GM19372 (cell line): ENCODE measurements around the gene ZNF750.

Experiments
- ATAC-seq: cut with Tn5 transposase; IDR thresholded peaks from one replicate; pipeline ENCODE4 v1.9.1; 2021; ENCODE audit warnings: mild to moderate bottlenecking, low read depth, moderate library complexity; ENCODE audit not compliant: unreplicated experiment

Gene ZNF750

DNA sequence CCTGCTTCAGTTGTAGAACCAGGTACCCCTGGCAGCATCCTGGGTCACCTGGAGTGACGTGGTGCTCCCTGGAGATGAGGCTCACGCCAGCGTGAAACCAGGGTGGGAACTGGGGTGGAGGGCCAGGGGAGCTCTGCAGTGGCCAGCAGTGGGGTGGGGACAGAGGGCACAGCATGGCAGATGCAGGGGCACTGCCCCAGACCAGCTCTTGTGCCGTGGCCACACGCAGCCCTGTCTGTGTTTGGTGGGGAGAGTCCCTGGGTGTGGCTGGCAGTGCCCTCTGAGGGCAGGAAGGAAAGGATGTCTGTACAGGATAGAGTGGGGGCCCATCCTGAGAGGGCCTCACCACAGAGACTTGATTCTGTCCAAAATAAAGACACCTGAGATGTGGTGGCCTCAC, 24.5 kb downstream of the ZNF750 start:
- ATAC-seq: no peak

- ATAC-seq: no peak
These were observed 25.0 kb downstream of the ZNF750 start for GRCh38 chr17:82814834-82815233.

DNA sequence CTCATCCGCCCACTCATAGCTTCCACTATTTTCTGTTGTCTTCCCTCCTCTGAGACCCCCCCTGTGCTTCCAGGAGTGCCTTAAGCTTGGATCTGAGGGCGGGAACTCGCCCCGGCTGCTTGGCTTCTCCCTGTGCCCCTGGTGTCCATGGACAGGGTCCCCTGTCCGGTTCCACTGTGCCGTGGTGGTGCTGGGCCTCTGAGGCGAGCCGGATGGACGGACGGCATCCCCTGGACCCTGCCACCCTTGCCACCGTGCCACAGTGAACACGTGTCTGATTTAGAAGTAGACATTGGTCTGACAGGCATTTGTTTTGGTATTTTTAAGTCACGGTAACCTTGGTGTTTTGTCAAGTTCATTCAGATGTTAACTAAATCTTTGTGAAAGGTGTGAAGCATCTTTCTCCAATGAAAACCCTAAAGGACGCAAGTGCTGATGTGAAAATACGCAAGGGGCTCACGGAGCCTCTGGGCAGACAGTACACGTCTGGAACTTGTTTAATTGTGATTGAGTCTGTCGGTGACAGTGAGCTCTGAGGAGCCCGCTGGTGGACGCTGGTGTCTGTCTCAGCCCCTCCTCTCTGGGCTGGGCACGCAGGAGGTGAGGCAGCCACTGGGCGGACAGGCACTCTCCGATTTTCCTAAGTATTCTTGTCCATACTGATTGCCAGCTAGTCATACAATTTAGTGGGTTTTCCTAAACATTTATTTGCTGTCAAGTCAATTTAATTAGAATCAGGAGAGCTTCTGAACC, 26.3 kb downstream of the ZNF750 start:
- ATAC-seq: no peak

GRCh38 chr17:82812601-82813000, 27.2 kb downstream of the ZNF750 start:
- no peak for ATAC-seq

DNA sequence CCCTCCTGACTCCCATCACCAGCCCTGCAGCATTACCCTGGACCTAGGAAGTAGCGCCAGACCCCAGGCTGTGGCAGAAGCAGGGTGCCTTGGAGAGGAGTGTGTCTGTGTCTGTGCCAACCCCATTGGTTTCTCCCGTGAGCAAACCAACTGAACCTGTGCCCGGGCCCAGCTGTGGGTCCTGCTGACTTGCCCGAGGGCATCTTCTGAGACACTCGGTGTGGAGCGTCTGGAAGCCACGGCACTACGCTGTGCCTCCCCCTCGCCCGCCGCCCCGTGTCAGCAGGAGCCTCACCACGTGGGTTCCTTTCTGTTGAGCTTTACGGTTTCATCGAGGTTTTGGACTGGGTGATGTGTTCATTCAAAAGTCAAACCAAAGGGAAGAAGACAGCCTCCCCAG, 27.8 kb downstream of the ZNF750 start:
- no peak for ATAC-seq

GRCh38 chr17:82810644-82811430, 29.0 kb downstream of the ZNF750 start:
- ATAC-seq: no peak

GRCh38 chr17:82808921-82809905, 30.6 kb downstream of the ZNF750 start:
- ATAC-seq: no peak

GRCh38 chr17:82808006-82808405, 31.8 kb downstream of the ZNF750 start:
- ATAC-seq: no peak

DNA sequence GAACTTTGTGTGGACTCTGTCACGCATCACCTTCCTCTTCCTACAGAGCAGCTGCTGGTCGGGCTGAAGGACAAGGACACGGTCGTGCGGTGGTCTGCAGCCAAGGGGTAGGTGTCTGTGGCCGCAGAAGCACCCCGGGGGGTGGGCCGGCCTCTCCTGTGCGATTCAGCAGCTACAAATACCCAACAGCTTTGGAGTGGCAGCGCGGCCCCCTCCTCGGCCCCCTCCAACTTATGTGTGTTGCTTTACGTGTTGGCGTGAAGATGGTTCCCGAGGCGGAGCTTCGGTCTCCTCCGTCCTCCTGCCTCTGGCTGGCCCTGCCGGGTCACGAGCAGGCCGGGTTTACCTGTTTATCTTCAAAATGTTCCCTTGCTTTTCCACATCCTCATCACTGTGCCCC, 32.3 kb downstream of the ZNF750 start:
- no peak for ATAC-seq

GRCh38 chr17:82807101-82807500, 32.7 kb downstream of the ZNF750 start:
- ATAC-seq: no peak

DNA sequence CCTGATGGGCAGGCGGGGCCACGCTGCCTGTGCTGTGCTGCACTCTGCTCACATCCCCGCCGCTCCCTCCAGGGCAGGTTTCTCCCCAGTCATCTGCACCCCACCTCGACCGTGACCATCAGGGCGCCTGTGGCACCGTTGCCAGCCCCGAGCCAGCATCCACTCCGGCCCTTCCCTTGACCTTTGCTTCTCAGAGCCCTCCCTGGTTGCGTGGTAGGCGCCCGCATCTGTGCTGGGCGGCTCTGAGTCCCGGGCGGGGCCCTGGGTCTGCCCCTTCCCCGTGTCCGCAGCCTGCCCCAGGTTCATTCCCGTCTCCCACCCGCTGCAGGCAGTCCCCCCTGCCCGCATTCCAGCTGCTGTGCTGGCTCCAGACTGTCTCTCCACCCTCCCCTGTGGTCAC, 33.2 kb downstream of the ZNF750 start:
- ATAC-seq: no peak

DNA sequence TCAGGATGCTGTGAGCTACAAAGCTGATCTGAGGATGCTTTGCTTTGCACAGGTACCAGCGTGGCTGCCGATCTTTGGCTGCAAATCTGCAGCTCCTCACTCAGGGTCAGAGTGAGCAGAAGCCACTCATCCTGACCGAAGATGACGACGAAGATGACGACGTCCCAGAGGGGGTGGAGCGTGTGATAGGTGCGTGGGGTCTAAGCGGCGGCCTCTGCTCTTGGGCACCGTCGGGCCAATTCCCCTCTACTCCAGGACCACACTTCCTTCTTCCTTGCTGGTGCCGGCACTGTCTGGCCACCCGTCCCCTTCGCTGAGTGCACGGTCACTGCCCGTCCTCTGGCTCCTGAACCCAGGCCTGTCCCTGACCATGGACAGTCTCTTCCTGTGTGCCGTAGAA, 34.0 kb downstream of the ZNF750 start:
- no peak for ATAC-seq

- no peak for ATAC-seq
These were observed 34.6 kb downstream of the ZNF750 start for GRCh38 chr17:82805254-82805653.

DNA sequence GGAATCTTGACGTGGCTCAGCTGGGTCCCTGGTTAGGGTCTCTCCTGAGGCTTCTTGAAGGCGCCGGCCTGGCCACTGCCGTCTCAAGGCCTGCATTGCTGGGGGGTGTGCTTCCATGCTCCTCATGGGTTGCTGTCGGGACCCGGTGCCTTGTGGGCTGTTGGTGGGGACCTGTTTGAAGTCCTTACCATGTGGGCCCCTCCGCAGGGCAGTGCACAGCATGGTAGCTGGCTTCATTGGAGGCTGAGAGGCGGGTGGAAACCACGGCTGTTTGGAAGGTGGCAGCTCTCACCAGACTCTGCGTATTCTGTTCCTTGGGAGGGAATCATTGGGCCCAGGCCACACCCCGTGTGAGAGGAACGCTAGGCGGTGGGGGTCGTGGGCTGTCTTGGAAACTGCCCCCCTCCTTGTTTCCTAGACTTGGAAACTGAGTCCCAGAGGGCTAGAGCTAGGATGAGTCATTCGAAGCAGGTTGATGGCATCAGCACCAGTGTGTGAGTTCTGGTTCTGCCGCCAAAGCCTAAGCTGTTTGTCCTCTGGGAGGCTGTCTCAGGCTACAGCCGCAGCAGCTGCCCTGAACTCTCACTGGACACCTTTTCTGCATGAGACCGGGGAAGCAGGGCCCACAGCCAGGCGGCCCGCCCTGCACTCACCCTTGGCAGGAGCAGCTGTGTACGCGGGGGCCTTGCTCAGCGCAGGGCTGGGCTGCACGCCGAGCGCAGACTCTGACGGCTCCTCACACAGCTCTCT, 35.2 kb downstream of the ZNF750 start:
- no peak for ATAC-seq

- no peak for ATAC-seq
These were observed 36.2 kb downstream of the ZNF750 start for GRCh38 chr17:82803606-82804005.

GRCh38 chr17:82803185-82803584, 36.6 kb downstream of the ZNF750 start:
- ATAC-seq: no peak

- no peak for ATAC-seq
These were observed 37.6 kb downstream of the ZNF750 start for GRCh38 chr17:82802075-82802780.

GRCh38 chr17:82801377-82801970, 38.3 kb downstream of the ZNF750 start:
- no peak for ATAC-seq

GRCh38 chr17:82800885-82801284, 38.9 kb downstream of the ZNF750 start:
- no peak for ATAC-seq
